ENCODE data around the gene GATA5. TPM values are rescaled to one million over a fixed set of nuclear protein-coding genes. Genes with fewer than 3 reads are reported as not detected.

Gene GATA5
- total and polyA plus RNA-seq, 2 donors, result 0.05 to 0.07 TPM

DNA sequence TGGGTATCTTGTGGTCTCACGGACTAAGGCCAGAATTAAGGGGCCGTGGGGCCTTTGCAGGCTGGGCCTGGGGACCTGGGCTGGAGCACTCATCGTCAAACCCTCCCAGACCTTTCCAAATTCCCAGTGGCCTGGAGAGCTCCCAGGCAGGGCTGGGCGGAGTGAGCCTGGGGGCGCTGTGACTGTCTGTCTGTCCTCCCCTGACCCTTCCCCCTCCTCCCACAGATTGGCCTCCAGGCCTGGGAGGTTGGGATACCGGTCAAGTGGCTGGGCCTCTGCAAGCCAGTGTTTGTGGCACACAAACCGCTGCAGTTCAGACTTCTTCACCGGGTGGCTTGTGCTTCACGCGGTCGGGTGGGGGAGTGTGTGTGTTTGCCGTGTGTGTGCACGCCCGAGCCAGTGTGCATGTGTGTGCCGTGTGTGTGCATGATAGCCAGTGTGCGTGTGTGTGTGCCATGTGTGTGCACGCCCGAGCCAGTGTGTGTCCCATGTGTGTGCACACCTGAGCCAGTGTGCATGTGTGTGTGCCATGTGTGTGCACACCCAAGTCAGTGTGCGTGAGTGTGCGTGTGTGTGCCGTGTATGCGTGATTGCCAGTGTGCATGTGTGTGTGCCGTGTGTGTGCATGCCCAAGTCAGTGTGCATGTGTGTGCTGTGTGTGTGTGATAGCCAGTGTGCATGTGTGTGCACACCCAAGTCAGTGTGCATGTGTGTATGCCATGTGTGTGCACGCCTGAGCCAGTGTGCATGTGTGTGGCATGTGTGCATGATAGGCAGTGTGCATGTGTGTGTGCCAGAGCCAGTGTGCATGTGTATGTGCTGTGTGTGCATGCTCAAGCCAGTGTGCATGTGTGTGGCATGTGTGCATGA lies 54.7 kb downstream of the GATA5 start:
- Histone ChIP-seq H3K36me3 (ENCODE audit: control insufficient read depth in 2 of 2, insufficient read depth in 2 of 2, low read length in 1 of 2) (no peaks in the 10 kb centered on the region), H3K4me3 (ENCODE audit: low read length in 2 of 2) (no peak overlapping the region), H3K9me3 (ENCODE audit: control insufficient read depth in 2 of 2, insufficient read depth in 1 of 2, low read length in 1 of 2) (peaks cover 0 to 2% of the 10 kb centered on the region in 2 donors), H3K4me1 (ENCODE audit: control insufficient read depth in 2 of 2, insufficient read depth in 2 of 2, low read length in 2 of 2) (no peaks in the 10 kb centered on the region), H3K27me3 (ENCODE audit: control insufficient read depth in 2 of 2, insufficient read depth in 1 of 2, low read length in 1 of 2) (peaks cover 0 to 6% of the 10 kb centered on the region in 2 donors), H3K27ac (ENCODE audit: low read depth in 1 of 2, low read length in 1 of 2) (no peak overlapping the region)
- DNase-seq (ENCODE audit: low read depth in 6 of 9, low spot score in 9 of 9), result no peak
- 93% methylated on average over 24 of the region's 24 CpGs for WGBS

- peaks cover 0 to 6% of the 10 kb centered on the region in 2 donors for H3K27me3 ChIP-seq (ENCODE audit: control insufficient read depth in 2 of 2, insufficient read depth in 1 of 2, low read length in 1 of 2)
- H3K4me1 ChIP-seq (ENCODE audit: control insufficient read depth in 2 of 2, insufficient read depth in 2 of 2, low read length in 2 of 2), result no peaks in the 10 kb centered on the region
- H3K36me3 ChIP-seq (ENCODE audit: control insufficient read depth in 2 of 2, insufficient read depth in 2 of 2, low read length in 1 of 2), result no peaks in the 10 kb centered on the region
- H3K27ac ChIP-seq (ENCODE audit: low read depth in 1 of 2, low read length in 1 of 2), result no peak overlapping the region
- 85% methylated on average over 9 of the region's 9 CpGs for WGBS
- no peak overlapping the region for H3K4me3 ChIP-seq (ENCODE audit: low read length in 2 of 2)
- H3K9me3 ChIP-seq (ENCODE audit: control insufficient read depth in 2 of 2, insufficient read depth in 1 of 2, low read length in 1 of 2), result peaks cover 0 to 2% of the 10 kb centered on the region in 2 donors
- no peak for DNase-seq (ENCODE audit: low read depth in 6 of 9, low spot score in 9 of 9)
These were observed 56.0 kb downstream of the GATA5 start for GRCh38 chr20:62419759-62420158.

GRCh38 chr20:62418709-62419487 lies 56.9 kb downstream of the GATA5 start:
- 91% methylated on average over 19 of the region's 19 CpGs for WGBS

GRCh38 chr20:62417981-62418708 lies 57.6 kb downstream of the GATA5 start:
- Histone ChIP-seq H3K27ac (ENCODE audit: low read depth in 1 of 2, low read length in 1 of 2) (no peak overlapping the region), H3K9me3 (ENCODE audit: control insufficient read depth in 2 of 2, insufficient read depth in 1 of 2, low read length in 1 of 2) (peaks cover 0 to 2% of the 10 kb centered on the region in 2 donors), H3K4me1 (ENCODE audit: control insufficient read depth in 2 of 2, insufficient read depth in 2 of 2, low read length in 2 of 2) (no peaks in the 10 kb centered on the region), H3K36me3 (ENCODE audit: control insufficient read depth in 2 of 2, insufficient read depth in 2 of 2, low read length in 1 of 2) (no peaks in the 10 kb centered on the region), H3K27me3 (ENCODE audit: control insufficient read depth in 2 of 2, insufficient read depth in 1 of 2, low read length in 1 of 2) (peaks cover 0 to 2% of the 10 kb centered on the region in 2 donors), H3K4me3 (ENCODE audit: low read length in 2 of 2) (no peak overlapping the region)
- WGBS, result 92% methylated on average over 25 of the region's 25 CpGs
- DNase-seq (ENCODE audit: low read depth in 6 of 9, low spot score in 9 of 9), result no peak

More at GRCh38 chr20:62418709-62419487, 56.9 kb downstream of the GATA5 start:
- H3K4me1 ChIP-seq (ENCODE audit: control insufficient read depth in 2 of 2, insufficient read depth in 2 of 2, low read length in 2 of 2), result no peaks in the 10 kb centered on the region
- H3K4me3 ChIP-seq (ENCODE audit: low read length in 2 of 2), result no peak overlapping the region
- peaks cover 0 to 2% of the 10 kb centered on the region in 2 donors for H3K9me3 ChIP-seq (ENCODE audit: control insufficient read depth in 2 of 2, insufficient read depth in 1 of 2, low read length in 1 of 2)
- H3K27ac ChIP-seq (ENCODE audit: low read depth in 1 of 2, low read length in 1 of 2), result no peak overlapping the region
- H3K36me3 ChIP-seq (ENCODE audit: control insufficient read depth in 2 of 2, insufficient read depth in 2 of 2, low read length in 1 of 2), result no peaks in the 10 kb centered on the region
- H3K27me3 ChIP-seq (ENCODE audit: control insufficient read depth in 2 of 2, insufficient read depth in 1 of 2, low read length in 1 of 2), result peaks cover 0 to 6% of the 10 kb centered on the region in 2 donors
- no peak for DNase-seq (ENCODE audit: low read depth in 6 of 9, low spot score in 9 of 9)

DNA sequence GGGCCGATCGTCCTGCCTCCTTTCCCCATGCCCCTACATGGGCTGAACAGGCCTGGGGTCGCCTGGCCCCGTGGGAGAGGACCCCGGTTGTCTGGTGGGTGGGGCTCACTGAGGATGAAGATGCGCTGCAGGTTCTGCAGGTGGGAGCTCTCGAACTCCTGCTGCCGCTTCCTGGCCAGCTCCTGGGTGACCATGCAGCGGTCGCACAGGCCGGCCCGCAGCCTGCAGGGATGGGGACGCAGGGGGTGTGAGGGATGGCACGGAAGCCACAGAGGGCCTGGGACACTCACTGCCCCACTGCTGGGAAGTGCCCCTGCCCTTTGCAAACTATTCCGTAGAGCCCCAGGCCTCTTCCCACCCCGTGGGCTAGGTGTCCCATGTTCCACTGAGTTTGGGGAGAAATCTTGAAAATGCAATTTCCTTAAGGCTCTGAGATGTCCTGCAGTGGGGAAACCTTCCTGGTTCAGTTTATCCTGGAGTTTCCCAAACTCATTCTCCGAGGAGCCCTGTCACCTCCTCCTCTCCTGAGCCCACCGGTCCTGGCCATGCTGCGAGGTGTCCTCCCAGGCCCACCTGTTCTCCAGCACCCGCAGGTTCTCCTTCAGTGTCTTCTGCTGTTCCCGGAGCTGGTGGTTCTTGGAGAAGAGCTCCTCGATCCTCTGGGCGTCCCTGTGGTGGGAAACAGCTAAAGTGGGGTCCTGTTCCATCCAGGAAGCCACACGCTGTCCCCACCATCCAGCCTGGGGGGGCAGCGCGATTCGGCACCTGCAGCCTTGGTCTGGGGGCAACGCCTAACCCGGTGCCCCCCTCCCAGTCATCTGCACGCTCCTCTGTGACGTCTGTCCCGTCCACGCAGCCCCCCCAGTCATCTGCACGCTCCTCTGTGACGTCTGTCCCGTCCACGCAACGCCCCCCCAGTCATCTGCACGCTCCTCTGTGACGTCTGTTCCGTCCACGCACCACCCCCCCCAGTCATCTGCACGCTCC lies 58.9 kb downstream of the GATA5 start:
- Histone ChIP-seq H3K9me3 (ENCODE audit: control insufficient read depth in 2 of 2, insufficient read depth in 1 of 2, low read length in 1 of 2) (peaks cover 0 to 1% of the 10 kb centered on the region in 2 donors), H3K4me3 (ENCODE audit: low read length in 2 of 2) (no peak overlapping the region), H3K36me3 (ENCODE audit: control insufficient read depth in 2 of 2, insufficient read depth in 2 of 2, low read length in 1 of 2) (no peaks in the 10 kb centered on the region), H3K27me3 (ENCODE audit: control insufficient read depth in 2 of 2, insufficient read depth in 1 of 2, low read length in 1 of 2) (no peaks in the 10 kb centered on the region), H3K27ac (ENCODE audit: low read depth in 1 of 2, low read length in 1 of 2) (no peak overlapping the region), H3K4me1 (ENCODE audit: control insufficient read depth in 2 of 2, insufficient read depth in 2 of 2, low read length in 2 of 2) (no peaks in the 10 kb centered on the region)
- no peak for DNase-seq (ENCODE audit: low read depth in 6 of 9, low spot score in 9 of 9)
- WGBS, result 89% methylated on average over 43 of the region's 43 CpGs

GRCh38 chr20:62415354-62416111 lies 60.3 kb downstream of the GATA5 start:
- H3K9me3 ChIP-seq (ENCODE audit: control insufficient read depth in 2 of 2, insufficient read depth in 1 of 2, low read length in 1 of 2), result no peaks in the 10 kb centered on the region
- no peak overlapping the region for H3K4me3 ChIP-seq (ENCODE audit: low read length in 2 of 2)
- no peaks in the 10 kb centered on the region for H3K36me3 ChIP-seq (ENCODE audit: control insufficient read depth in 2 of 2, insufficient read depth in 2 of 2, low read length in 1 of 2)
- H3K27ac ChIP-seq (ENCODE audit: low read depth in 1 of 2, low read length in 1 of 2), result no peak overlapping the region
- WGBS, result 89% methylated on average over 24 of the region's 24 CpGs
- DNase-seq (ENCODE audit: low read depth in 6 of 9, low spot score in 9 of 9), result no peak
- H3K27me3 ChIP-seq (ENCODE audit: control insufficient read depth in 2 of 2, insufficient read depth in 1 of 2, low read length in 1 of 2), result peaks cover 0 to 6% of the 10 kb centered on the region in 2 donors
- no peaks in the 10 kb centered on the region for H3K4me1 ChIP-seq (ENCODE audit: control insufficient read depth in 2 of 2, insufficient read depth in 2 of 2, low read length in 2 of 2)

GRCh38 chr20:62413896-62414481 lies 61.8 kb downstream of the GATA5 start:
- Histone ChIP-seq H3K4me3 (ENCODE audit: low read length in 2 of 2) (no peak overlapping the region), H3K27me3 (ENCODE audit: control insufficient read depth in 2 of 2, insufficient read depth in 1 of 2, low read length in 1 of 2) (peaks cover 0 to 22% of the 10 kb centered on the region in 2 donors), H3K9me3 (ENCODE audit: control insufficient read depth in 2 of 2, insufficient read depth in 1 of 2, low read length in 1 of 2) (no peaks in the 10 kb centered on the region), H3K27ac (ENCODE audit: low read depth in 1 of 2, low read length in 1 of 2) (no peak overlapping the region), H3K36me3 (ENCODE audit: control insufficient read depth in 2 of 2, insufficient read depth in 2 of 2, low read length in 1 of 2) (no peaks in the 10 kb centered on the region), H3K4me1 (ENCODE audit: control insufficient read depth in 2 of 2, insufficient read depth in 2 of 2, low read length in 2 of 2) (peaks cover 0 to 9% of the 10 kb centered on the region in 2 donors)
- no peak for DNase-seq (ENCODE audit: low read depth in 6 of 9, low spot score in 9 of 9)
- WGBS, result 93% methylated on average over 22 of the region's 22 CpGs
